Measurements from ENCODE around the gene SLC26A2. TPM values are rescaled to one million over a fixed set of nuclear protein-coding genes. Genes with fewer than 3 reads are reported as not detected.
A peak's percentile ranks its signal among the peaks of the same experiment; 100 is the strongest.

SLC26A2 gene
- polyA plus RNA-seq, 1 experiment = 3.3 TPM

DNA sequence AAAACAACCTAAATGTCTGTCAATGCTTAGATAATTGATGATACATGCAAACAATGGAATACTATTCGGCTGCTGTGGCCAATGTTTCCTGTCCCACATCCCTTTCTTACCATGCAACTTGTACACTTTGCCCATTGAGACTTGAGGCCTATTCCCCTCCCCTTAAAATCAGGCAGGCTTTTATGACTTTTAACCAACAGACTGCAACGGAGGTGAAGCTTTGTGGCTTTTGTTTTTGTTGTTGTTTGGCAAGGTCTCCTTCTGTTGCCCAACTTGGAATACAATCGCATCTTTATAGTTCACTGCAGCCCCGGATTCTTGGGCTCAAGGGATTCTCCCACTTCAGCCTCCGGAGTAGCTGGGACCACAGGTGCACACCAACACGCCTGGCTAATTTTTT, 5.8 kb upstream of the SLC26A2 start:
- no peaks in the 10 kb centered on the region; the same call in 1 of the 2 replicates for H3K27me3 ChIP-seq (ENCODE audit: control insufficient read depth, insufficient read depth, low read length)
- H3K4me3 ChIP-seq (ENCODE audit: low read depth, low read length) = no peak overlapping the region
- TF ChIP-seq CTCF (IDR thresholded peaks at IDR 0.05; ENCODE audit: insufficient read depth, low read depth, low read length) = no peak
- no peak for DNase-seq (ENCODE audit: low read depth)
- ChIA-PET CTCF (interaction anchor here (1.4 kb wide), 1 partner anchor 117 kb away, joined by 4 read pairs; no protein-coding TSS in a partner anchor), POLR2A (no interaction called here)
- no peaks in the 10 kb centered on the region for H3K36me3 ChIP-seq (ENCODE audit: control insufficient read depth, insufficient read depth, low read length)

DNA sequence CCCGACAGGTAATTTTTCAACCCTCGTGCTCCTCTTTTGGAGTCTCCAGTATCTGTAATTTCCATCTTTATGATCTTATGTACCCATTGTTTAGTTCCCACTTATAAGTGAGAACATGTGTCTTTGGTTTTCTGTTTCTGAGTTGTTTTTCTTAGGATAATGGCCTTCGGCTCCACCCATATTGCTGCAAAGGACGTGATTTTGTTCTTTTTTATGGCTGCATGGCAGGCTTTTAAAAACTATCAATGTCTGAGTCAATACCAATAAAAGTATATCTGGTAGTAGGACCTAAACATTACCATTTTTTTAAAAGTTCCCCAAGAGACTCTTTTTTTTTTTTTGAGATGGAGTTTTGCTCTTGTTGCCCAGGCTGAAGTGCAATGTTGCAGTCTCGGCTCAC, 3.9 kb upstream of the SLC26A2 start:
- Histone ChIP-seq H3K4me3 (ENCODE audit: low read depth, low read length) (no peak overlapping the region), H3K36me3 (ENCODE audit: control insufficient read depth, insufficient read depth, low read length) (no peaks in the 10 kb centered on the region), H3K27me3 (ENCODE audit: control insufficient read depth, insufficient read depth, low read length) (no peaks in the 10 kb centered on the region)
- POLR2A ChIA-PET = no interaction called here
- peak; percentile 85 for DNase-seq (ENCODE audit: low read depth)
- CTCF ChIA-PET = interaction anchor here (0.7 to 4.2 kb wide), 2 partner anchors 9 to 104 kb away, joined by 3 to 43 read pairs; partner anchors contain the start of gene PDE6A
- no peak for TF ChIP-seq CTCF (IDR thresholded peaks at IDR 0.05; ENCODE audit: insufficient read depth, low read depth, low read length)

DNA sequence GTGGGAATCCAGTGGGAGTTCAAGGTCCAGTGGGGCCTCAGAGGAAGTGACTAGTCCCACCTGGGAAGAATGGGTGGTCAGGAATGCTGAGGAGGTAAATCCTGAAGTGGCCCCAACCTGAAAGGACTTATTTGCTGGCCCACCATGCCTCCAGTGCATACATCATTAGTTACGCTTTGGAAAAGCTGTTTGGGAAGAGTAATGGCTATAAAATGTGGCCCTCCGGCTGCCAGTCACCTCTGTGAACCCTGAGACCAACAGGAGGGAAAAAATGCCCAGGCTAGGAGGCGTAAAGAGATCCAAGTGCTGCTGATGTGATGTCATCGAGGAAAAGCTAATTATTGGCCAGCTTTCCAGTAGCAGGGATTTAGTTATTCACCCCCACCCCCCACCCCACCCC, 2.7 kb upstream of the SLC26A2 start:
- no peaks in the 10 kb centered on the region for H3K36me3 ChIP-seq (ENCODE audit: control insufficient read depth, insufficient read depth, low read length)
- no peaks in the 10 kb centered on the region for H3K27me3 ChIP-seq (ENCODE audit: control insufficient read depth, insufficient read depth, low read length)
- no peak for DNase-seq (ENCODE audit: low read depth)
- ChIA-PET POLR2A (no interaction called here), CTCF (interaction anchor here (1.1 to 11.1 kb wide), 6 partner anchors 10 to 123 kb away, joined by 3 to 269 read pairs (median 24); partner anchors contain the start of genes HMGXB3, PDE6A and TIGD6)
- H3K4me3 ChIP-seq (ENCODE audit: low read depth, low read length) = no peak overlapping the region
- TF ChIP-seq CTCF (IDR thresholded peaks at IDR 0.05; ENCODE audit: insufficient read depth, low read depth, low read length) = no peak

DNA sequence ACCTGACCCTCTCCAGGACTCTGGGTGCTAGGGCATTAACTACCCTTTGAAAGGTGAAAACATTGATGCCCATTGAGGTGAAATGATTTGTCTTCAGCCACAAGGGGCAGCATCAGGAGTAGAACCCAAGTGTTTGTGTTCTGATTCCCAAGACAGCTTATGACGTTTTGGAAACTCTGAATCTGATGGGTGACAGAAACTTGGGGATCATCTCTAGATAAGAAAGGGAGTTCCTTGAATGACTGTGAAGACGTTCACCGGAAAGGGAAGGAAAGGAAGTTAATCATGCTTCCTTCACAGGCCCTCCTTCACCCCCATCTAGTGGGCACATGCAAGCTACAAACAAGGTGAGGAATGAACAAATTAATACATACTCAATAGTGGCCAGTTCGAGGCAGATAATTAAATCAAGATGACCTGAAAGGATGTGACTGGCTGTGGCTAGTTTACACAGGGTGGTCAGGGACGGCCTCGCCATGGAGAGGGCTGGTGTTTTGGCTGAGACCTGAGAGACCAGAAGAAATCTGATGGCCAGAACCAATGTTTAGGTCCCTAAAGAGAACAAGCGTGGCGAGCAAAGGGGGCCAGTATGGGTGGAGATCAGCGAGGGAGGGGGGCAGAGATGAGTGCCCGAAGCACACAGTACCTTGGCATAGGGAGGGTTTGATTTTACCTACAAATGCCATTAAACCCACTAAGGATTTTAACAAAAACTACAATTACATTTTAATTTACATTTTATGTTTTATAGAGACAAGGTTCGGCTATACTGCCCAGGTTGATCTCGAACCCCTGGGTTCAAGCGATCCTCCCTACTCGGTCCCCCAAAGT, 937 bp upstream of the SLC26A2 start:
- Histone ChIP-seq H3K36me3 (ENCODE audit: control insufficient read depth, insufficient read depth, low read length) (no peaks in the 10 kb centered on the region), H3K27me3 (ENCODE audit: control insufficient read depth, insufficient read depth, low read length) (no peaks in the 10 kb centered on the region), H3K4me3 (ENCODE audit: low read depth, low read length) (peak overlapping the region; percentile 25)
- peak; percentile 48 for TF ChIP-seq CTCF (IDR thresholded peaks at IDR 0.05; ENCODE audit: insufficient read depth, low read depth, low read length)
- ChIA-PET POLR2A (no interaction called here), CTCF (interaction anchor here (0.7 to 11.1 kb wide), 15 partner anchors 12 to 323 kb away, joined by 3 to 269 read pairs (median 5); partner anchors contain the start of gene PDE6A)
- DNase-seq (ENCODE audit: low read depth) = no peak

GRCh38 chr5:149961186-149961685, 678 bp downstream of the SLC26A2 start:
- Histone ChIP-seq H3K27me3 (ENCODE audit: control insufficient read depth, insufficient read depth, low read length) (no peaks in the 10 kb centered on the region), H3K36me3 (ENCODE audit: control insufficient read depth, insufficient read depth, low read length) (no peaks in the 10 kb centered on the region), H3K4me3 (ENCODE audit: low read depth, low read length) (peak overlapping the region; percentile 78)
- POLR2A ChIA-PET = interaction anchor here (0.7 kb wide), 1 partner anchor 12 kb away, joined by 3 read pairs; no protein-coding TSS in a partner anchor
- no peak for TF ChIP-seq CTCF (IDR thresholded peaks at IDR 0.05; ENCODE audit: insufficient read depth, low read depth, low read length)
- CTCF ChIA-PET = interaction anchor here (0.7 to 11.1 kb wide), 14 partner anchors 22 to 257 kb away, joined by 3 to 269 read pairs (median 6); no protein-coding TSS in a partner anchor
- DNase-seq (ENCODE audit: low read depth) = no peak
